Upper lobe of left lung (tissue), 4 donors: ENCODE results near the gene HGF.

Source experiments
- POLR2A ChIP-seq, 4 donors: fragments of 450-650 bp; IDR thresholded peaks; one replicate each; pipeline ENCODE4 v1.5.1; 2016 to 2017; ENCODE audit warnings: antibody characterized with exemption in 4 of 4, mild to moderate bottlenecking in 2 of 4
- POLR2AphosphoS5 ChIP-seq, 2 donors: sonication (generic); formaldehyde crosslinking; IDR thresholded peaks; one replicate each; pipeline ENCODE4 v1.5.1; 2017; ENCODE audit warnings: antibody characterized with exemption in 2 of 2
- TF ChIP-seq, protein P1 (sequence below), 6 experiments: fragments of 450-650 bp in 4 of 6; fragments of 200-600 bp in 2 of 6; sonication (generic) in 2 of 6; IDR thresholded peaks; one replicate each; pipeline ENCODE4 v1.5.1; 2016 to 2019; ENCODE audit warnings: antibody characterized with exemption in 6 of 6

DNA sequence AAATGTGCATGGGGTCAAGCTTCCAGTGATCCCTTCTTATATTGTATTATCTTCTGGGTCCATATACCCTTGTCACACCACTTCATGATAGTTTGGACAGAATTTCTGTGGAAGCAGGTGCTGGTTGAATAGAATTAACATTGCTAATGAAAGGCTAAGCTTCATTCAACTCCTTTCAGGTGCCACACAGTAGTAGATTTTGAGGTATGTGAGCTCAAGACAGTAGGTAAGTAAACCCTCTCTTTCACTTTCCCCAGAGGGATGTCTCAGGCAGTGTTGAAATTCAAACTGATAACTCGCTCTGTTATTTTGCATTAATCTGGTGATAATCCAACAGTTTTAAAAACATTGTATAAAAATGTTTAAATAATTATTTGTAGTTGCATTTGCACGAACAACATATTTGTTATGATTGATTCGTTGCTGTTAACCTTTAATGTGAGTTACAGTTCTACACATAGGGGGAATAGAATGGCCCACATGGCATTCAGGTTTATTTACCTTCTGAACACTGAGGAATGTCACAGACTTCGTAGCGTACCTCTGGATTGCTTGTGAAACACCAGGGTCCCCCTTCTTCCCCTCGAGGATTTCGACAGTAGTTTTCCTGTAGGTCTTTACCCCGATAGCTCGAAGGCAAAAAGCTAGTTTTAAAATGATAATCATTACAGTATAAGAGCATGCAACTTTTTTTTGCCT lies 18.1 kb downstream of the HGF start:
- TF ChIP-seq, protein P1, sequence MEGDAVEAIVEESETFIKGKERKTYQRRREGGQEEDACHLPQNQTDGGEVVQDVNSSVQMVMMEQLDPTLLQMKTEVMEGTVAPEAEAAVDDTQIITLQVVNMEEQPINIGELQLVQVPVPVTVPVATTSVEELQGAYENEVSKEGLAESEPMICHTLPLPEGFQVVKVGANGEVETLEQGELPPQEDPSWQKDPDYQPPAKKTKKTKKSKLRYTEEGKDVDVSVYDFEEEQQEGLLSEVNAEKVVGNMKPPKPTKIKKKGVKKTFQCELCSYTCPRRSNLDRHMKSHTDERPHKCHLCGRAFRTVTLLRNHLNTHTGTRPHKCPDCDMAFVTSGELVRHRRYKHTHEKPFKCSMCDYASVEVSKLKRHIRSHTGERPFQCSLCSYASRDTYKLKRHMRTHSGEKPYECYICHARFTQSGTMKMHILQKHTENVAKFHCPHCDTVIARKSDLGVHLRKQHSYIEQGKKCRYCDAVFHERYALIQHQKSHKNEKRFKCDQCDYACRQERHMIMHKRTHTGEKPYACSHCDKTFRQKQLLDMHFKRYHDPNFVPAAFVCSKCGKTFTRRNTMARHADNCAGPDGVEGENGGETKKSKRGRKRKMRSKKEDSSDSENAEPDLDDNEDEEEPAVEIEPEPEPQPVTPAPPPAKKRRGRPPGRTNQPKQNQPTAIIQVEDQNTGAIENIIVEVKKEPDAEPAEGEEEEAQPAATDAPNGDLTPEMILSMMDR (IDR thresholded peaks at IDR 0.05), result no peak
- TF ChIP-seq POLR2AphosphoS5 (IDR thresholded peaks at IDR 0.05), result no peak
- TF ChIP-seq POLR2A (IDR thresholded peaks at IDR 0.05), result no peak
